NCI-H1417 treated with DMSO at 0.1 percent for 48 hours (cell line): ENCODE measurements around the gene DIS3L2.
"Not testable (repeated sequence)": the region's sequence is repeated elsewhere in the genome, so short reads cannot be mapped to it uniquely, and the experiment has no call there.

Experiments used
- DNase-seq: peaks from one replicate; lab custom pipeline; 2025; lab: John Stamatoyannopoulos, UW

The DIS3L2 gene

DNA sequence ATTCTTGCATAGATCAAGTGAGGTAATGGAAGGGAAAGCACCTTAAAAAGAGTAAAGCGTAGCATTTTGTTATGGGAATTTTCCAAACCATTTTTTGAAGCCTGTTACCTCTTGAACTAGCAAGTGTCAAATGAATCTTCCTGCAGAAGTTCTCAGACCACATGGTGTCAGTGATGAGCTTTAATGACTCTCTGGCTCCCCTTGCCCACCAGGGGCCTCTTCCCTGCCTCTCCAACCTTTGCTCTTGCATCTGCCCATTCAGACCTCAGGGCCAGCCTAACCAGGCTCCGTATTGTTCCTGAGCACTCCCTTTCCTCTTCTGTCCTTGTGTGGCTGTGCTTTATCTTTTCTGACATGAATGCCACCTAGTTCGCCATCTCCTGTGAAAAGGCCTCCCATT lies 155.9 kb downstream of the DIS3L2 start:
- no peak for DNase-seq

DNA sequence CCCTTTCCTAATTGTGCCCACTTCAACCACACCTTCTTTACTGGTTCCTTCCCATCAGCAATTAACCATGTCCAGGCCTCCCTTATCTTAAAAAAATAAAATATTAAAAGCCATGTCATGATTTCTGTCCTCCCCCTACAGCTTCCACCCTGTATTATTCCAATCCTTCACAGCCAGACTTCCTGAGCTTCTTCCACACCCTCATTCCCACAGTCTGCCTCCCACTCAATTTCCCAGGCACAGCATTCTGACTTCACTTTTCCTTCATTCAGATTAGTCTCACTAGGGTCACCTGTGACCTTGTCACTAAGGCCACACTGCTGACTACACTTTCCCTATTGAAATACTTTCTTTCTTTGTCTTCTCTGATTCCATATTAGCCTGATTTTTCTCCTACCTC lies 159.4 kb downstream of the DIS3L2 start:
- no peak for DNase-seq

DNA sequence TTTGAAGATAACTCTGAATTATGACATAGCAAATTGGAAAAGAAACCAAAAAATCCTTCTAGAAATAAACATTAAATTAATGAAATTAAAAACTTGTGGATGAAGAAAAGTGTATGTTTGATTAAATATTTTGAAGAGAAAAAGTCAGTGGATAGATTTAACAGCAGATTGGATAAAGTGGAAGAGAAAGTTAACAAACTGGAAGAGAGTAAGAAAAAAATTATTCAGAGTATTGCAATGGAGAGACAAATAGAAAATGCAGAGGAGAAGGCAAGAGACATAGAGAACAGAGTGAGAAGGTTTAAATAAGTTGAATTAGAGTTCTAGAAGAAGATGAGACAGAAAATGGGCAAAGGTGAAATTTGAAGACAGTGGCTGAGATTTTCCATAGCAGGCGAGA lies 162.8 kb downstream of the DIS3L2 start:
- DNase-seq, result no peak

DNA sequence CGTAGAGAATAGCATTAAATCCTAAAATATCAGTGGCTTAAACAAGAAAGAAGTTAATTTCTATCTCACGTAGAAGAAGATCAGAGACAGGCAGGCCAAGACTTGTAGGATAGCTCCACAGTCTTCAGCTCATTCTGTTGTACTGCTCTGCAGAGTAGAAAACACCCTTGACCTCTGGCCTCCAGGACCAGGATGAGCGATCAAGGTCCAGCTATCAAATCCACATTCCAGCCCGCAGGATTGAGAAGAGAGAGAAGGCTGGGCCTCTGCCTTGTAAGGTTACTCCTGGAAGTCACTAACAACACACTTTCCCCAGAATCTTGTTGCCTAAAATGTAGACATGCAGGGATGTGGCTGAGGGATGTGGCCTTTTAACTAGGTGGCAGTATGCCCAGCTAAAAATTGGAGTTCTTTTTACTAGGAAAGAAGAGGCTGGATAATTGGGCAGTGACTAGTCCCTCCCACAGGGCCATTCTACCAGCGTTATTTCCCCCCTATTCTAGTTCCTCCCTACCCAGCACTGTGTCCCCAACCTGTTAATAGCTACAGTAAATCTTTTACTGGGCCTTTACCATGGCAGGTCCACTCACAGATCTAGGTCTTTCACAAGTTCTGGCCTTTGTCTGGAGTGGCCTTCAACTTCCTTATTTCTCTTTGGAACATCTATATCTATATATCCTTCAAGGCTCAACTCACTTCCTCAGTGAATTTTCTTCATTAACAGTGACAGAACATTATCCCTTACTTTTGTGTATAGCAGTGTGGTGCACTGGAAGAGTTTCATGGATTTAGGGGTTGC lies 165.0 kb downstream of the DIS3L2 start:
- no peak for DNase-seq

DNA sequence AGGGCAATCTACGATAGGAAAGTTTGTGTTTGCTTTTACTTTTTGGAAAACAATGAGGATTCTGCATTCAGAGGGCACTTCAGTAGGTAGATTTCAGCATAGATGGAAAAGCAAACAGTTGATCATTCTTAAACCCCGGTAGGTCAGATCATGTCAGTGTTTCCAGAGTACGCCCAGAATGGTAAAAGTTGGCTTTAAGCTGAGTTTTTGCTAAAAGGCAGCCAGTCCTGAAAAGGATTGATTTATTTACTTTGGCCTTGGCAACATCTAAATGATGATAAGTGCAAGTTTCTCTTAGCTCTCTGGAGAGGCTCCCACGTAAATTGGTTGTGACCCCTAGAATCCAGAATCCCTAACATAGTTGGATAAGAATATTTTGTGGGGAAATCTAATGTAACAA lies 168.0 kb downstream of the DIS3L2 start:
- DNase-seq, result no peak

DNA sequence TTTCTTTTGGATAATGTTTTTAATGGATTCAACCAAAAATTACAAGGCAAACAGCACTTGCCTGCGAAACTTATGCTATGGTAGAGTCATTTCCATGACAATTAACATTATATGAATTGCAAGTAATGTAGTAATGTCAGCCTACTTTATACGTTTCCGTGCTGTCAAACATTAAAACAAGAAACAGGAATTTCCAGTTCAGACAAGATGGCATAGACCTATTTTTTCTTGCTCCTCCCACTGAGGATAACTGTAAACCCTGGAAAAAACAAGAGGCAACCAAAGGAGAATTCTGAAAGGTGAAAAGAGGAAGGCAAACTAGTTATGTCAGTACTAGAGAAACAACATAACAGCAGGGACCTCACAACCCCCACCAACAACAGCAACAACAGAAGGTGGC lies 170.7 kb downstream of the DIS3L2 start:
- DNase-seq, result no peak

DNA sequence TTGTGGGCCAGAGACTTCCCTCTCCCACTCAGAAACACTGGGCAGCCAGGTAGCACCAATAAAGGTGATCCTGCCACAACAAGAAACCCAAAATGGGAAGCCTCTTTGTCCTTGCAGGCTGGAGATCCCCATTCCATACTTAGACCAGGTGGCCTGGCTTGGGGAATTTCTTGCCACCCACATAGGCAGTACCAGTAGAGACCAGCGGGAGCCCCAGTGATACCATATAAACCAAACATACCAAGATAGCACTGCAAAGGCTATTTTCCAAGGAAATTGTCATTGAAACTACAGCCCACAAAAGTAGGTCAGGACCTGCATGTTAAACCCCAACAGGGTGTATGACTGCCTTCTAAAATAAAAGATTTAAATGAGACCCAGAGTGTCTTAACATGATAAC lies 171.6 kb downstream of the DIS3L2 start:
- no peak for DNase-seq

DNA sequence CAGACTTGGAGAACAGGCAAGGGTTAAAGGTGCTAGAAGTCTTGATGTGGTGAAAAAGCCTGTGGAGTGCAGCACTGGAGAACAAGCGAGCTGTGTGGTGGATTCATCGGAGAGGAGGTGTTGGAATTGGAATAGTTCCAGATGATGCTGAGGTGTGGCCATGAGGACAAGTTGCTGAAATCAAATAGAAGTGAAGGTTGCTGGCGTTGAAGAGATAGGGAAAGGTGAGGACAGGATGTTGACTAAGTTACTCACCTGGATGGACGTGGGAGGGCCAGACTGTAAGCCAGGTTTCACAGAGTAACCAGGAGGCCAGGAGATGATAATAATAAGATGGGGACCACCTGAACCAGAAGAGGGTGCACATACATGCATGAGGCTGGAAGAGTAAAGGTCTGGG lies 173.4 kb downstream of the DIS3L2 start:
- DNase-seq, result no peak

DNA sequence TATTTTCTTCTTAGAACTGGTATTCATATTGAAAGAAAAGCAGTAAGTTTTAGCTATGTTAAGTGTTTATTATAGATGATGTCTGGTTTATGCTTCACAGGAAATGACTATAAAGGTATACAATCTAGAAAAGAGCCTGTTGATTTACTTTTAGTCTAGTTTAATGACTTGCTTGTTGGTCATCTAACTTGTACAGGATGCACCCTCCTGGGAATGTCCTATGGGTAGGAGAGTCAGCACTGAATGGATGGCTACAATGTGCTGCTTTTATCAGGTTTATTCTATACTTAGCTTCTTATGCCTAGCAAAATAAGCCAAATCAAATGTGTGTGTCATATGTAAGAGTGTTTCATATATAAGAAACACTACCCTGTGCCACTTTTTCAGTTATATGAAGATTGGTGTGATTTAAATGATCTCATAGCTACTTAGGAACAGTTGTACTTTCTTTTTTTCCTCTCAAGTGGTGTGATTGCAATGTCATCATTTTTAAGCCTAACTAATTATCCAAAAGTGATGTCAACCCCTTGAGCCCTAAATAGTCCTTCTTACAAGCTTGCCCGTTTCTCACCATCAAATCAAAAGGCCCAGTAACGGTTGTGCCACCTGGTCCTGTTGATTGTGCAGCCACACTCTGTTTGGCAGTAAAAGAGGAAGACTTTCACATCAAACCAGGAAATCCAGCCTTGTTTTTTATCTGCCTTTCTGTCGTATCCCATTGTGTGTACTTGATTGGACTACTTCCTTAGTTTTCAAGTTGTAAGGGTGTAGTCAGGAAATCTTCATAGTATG lies 176.0 kb downstream of the DIS3L2 start:
- no peak for DNase-seq

DNA sequence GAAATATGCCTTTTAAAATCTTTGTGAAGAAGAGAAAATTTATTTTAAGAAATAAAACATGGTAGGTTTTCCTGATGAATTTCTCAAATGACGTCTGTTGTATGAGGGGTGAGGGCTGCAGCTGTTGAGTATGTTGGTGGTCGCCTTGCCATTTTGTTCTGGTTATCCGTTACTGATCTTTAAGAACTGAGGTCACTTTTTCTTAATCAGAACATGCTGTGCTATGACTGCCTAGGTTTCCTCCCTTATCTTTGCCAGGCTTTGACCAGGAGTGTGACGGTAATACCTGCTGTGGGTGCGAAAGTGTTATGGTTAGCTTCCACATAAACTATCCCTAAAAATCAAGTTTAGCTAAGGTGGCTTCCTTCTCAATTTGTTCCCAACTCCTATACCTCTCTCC lies 176.9 kb downstream of the DIS3L2 start:
- no peak for DNase-seq

DNA sequence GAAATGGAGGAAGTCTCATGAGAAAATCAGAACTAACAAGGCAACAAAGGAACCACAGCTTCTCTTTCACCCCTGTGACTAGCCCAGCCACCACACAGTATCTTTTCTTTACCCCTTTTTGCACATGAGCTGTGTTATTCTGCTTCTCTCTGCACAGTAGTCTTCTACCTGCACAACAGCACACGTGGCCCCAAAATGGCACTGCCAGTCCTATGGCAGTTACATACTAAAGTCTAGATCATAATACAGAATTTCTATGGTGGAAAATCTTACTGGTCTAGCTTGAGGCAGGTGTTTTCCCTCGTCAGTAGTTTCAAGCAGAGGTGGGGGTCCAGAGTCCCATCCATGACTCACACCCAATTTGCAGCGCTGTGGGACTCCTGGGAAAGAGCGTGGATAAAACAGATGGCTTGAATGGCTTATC lies 177.7 kb downstream of the DIS3L2 start:
- no peak for DNase-seq

DNA sequence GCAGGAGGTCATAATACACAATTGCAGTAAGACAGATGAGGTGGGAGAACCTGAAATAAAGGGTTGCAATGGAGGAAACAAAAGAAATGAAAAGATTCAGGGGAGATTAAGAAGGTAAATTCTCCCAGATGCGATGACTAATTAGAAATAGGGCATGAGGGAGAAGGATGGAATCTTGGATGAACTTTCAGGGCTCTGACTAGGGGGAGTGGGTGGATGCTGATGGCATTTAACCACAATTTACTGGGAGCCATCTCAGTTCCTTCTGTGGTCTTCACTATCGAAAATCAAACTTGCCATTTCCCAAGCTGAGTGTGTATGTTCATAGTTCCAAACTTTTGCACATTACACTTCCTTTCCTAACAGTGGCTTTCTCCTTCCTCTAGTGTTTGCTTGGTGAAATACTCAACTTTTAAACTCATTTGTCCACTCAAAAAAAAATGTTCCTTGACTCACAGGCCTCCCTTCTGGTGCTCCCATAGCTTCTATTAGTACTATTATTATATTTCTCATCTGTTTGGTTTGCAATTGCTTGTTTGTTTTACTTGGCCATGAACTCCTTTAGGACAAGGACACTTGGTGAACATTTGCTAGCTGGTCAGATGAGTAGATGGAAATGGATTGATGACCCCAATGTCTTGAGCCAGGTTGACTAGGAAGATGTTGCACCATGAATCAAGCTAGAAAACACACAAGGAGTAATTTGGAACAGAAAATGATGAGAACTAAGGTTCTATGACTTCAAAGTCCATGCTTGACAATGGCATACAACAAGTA lies 178.5 kb downstream of the DIS3L2 start:
- no peak for DNase-seq

DNA sequence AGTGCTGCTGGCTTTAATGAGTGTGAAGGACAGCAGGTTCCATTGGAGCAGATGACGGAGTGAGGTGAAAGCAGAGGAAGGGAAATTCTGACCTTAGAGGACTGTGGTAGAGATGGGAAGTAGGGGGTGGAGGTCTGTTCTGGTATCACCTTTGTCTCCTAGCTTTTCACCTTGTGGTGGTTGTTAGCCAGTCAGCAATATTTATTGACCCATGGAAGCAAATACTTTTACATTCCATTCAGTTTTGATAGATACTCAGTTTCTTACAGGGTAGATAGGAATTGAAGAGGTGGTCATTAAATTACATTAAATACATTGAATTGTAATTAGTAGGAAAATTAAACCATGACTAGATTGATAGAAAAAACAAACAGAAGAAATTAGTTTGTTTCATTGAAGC lies 180.1 kb downstream of the DIS3L2 start:
- no peak for DNase-seq

DNA sequence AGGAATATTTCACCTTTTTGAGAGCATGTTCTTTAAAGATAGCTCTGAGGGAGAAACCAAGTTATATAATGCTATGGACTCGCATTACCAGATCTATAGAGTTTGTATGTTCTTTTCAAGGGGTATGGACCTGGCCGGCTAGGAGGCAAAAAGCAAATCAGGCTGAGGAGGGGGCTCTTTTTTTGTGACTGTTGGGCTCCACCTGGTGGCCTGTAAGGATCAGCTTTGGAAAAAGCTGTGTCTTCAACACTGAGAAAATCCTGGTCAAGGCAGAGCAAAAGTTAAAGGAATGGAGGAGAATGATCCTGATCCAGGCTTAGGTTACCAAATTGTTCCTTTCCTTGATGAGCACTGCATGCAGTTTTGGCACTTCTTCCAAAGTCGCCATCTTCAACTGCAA lies 180.5 kb downstream of the DIS3L2 start:
- no peak for DNase-seq

DNA sequence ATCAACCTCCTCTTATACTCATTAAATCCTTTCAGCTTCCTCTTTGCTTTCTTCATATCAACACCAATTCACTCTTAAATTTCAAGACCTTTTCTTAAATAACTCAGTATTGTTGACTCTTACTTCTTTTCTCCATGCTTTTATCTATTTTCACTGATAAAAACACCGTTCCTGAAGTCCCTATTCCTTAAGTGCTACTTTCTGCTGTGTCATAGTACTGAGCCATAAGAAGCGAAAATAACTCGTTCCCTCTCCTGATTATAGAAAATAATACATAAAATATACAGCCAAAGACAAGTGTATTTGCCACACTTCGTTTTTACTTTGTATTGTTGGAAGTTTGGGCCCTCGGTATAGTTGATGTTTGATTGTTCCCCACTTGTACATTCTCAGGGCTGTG lies 181.0 kb downstream of the DIS3L2 start:
- DNase-seq, result no peak

DNA sequence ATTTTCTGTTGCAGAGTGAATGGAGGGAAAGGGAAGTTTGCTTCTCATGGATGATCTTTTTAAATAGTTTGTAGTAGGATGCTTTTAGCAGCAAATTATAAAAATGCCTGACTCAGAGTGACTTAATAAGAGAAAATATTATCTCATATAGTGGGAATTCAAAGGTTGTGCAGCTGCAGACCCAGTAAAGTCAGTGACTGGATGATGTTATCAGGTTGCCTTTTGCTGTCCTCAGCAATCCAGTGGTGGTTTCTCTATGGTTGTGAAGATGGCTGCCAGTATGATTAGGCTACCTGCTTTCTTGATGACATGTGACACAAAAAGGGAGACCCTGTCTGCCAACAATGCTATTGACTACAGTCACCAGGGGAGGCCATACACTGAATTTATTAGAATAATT lies 184.8 kb downstream of the DIS3L2 start:
- DNase-seq, result no peak

DNA sequence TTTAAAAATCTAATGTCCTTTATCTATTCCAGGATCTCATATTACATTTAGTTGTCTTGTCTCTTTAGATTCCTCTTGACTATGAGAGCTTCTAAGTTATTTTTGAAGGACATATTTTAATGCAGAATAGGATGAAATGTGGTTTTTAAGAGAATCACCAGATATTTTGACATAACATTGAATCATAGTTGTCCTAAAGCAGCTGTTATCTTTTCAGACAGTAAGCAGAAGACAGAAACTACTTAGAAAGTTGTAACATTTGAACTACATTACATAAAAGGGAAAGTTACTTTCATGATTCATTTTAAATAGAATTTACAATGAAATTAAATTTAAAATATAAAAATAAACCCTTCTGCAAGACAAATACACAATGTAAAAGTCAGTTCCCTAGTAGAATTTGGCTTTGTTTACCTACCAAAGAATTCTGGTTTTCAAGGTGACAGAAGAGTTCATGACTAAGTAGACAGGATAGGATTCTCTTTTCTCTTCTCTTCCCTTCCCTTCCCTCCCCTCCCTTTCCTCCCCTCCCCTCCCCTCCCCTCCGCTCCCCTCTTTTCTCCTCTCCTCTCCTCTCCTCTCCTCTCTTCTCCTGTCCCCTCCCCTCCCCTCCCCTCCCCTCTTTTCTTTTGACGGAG lies 186.0 kb downstream of the DIS3L2 start:
- no peak for DNase-seq

DNA sequence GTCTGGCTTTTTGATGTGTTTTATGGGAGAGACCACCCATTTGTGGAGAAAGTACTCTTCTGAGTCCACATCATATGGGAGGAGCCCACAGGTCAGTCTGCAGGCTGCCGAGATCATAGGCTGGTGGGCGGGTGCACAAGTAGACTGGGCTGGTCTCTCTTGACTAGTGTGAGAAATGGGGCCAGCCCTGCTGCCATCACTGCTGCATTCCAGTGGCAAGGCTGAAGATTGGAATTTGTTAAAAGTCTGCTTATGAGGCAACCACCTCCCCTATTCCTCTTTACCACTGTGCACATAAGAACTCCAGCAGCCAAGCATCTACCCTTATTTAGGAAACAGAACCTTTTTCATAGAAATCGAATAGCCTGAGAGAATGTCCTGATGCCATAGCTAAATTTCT lies 200.7 kb downstream of the DIS3L2 start:
- no peak for DNase-seq

DNA sequence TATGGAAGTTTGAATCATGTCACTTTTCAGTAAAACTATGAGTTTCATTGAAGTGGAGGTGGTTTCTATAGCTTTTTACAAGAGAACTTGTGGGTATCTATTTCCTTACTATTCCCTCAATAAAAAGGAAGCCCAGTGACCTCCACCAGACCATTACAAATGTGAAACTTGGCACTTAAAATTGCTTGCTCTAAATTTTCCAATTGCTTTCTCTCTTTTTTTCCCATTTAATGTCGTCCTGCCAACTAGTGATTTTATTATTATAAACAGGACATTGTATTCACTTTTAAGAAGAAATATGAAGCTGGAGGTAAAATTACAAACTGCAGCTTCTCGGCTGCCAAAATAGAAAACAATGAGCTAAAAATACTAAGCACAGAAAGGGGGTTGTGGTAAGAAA lies 208.9 kb downstream of the DIS3L2 start:
- DNase-seq, result no peak

DNA sequence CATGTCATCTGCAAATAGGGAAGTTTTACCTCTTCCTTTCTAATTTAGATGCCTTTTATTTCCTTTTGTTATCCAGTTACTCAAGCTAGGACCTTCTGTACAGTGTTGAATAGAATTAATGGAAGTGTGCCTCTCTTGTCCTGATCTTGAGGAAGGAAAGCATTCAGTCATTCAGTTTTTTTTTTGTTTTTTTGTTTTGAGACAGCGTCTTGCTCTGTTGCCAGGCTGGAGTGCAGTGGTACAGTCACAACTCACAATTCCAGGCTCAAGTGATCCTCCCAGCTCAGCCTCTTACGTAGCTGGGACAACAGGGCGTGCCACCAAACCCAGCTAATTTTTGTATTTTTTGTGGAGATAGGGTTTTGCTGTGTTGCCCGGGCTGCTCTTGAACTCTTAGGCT lies 213.1 kb downstream of the DIS3L2 start:
- DNase-seq, result no peak

DNA sequence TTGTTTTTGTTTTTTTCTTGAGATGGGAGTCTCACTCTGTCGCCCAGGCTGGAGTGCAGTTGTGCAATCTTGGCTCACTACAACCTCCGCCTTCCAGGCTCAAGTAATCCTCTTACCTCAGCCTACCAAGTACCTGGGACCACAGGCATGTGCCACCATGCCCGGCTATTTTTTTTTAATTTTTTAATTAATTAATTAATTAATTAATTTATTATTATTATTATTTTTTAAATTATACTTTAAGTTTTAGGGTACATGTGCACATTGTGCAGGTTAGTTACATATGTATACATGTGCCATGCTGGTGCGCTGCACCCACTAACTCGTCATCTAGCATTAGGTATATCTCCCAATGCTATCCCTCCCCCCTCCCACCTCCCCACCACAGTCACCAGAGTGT lies 215.1 kb downstream of the DIS3L2 start:
- DNase-seq, result not testable (repeated sequence)

DNA sequence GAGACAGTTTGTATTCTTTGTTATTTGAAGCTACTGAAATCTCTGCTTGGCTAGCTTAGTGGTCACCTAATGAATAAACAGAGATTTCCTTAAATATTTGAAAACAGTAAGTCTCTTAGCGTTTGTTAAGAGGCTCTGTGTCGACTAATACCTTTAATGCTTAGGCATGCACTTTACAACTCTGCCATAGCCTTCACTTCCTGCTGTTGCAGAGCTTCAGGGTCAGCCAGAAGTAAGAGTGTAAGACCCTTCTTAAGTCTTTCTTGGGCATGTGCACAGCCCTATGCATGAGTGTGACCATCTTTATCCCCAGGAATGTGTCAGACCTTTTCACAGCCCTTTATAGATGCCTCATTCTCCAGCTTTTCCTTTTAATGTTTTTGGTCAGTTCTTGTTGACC lies 221.8 kb downstream of the DIS3L2 start:
- DNase-seq, result no peak
